NCI-H187 treated with DMSO at 0.1 percent for 48 hours (cell line): Measurements from ENCODE around the gene PPP1R8.
A peak's percentile ranks its signal among the peaks of the same experiment; 100 is the strongest.
"Not testable (repeated sequence)": the region's sequence is repeated elsewhere in the genome, so short reads cannot be mapped to it uniquely, and the experiment has no call there.

ENCODE experiments used
- DNase-seq: peaks from one replicate; lab custom pipeline; 2025; lab: John Stamatoyannopoulos, UW

PPP1R8 gene

GRCh38 chr1:27832762-27833161, 2.2 kb downstream of the PPP1R8 start:
- no peak for DNase-seq

GRCh38 chr1:27833470-27833869, 2.9 kb downstream of the PPP1R8 start:
- no peak for DNase-seq

- no peak for DNase-seq
Measured at GRCh38 chr1:27835046-27835445, 4.5 kb downstream of the PPP1R8 start.

- DNase-seq: no peak
Measured at GRCh38 chr1:27835501-27835900, 4.9 kb downstream of the PPP1R8 start.

- DNase-seq: no peak
Measured at GRCh38 chr1:27849951-27850350, 19.4 kb downstream of the PPP1R8 start.

- DNase-seq: no peak
Measured at GRCh38 chr1:27855085-27855484, 24.5 kb downstream of the PPP1R8 start.

- DNase-seq: no peak
Measured at GRCh38 chr1:27856561-27857343, 26.2 kb downstream of the PPP1R8 start.

GRCh38 chr1:27857552-27857951, 27.0 kb downstream of the PPP1R8 start:
- DNase-seq: not testable (repeated sequence)

GRCh38 chr1:27858072-27858948, 27.7 kb downstream of the PPP1R8 start:
- peak; percentile 5 for DNase-seq

GRCh38 chr1:27858949-27859576, 28.5 kb downstream of the PPP1R8 start:
- DNase-seq: no peak

- no peak for DNase-seq
Measured at GRCh38 chr1:27861436-27861835, 30.9 kb downstream of the PPP1R8 start.

GRCh38 chr1:27862004-27862403, 31.4 kb downstream of the PPP1R8 start:
- no peak for DNase-seq

- DNase-seq: no peak
Measured at GRCh38 chr1:27862671-27863537, 32.3 kb downstream of the PPP1R8 start.

GRCh38 chr1:27863538-27863915, 32.9 kb downstream of the PPP1R8 start:
- no peak for DNase-seq

GRCh38 chr1:27864264-27864895, 33.8 kb downstream of the PPP1R8 start:
- no peak for DNase-seq

GRCh38 chr1:27865821-27866220, 35.2 kb downstream of the PPP1R8 start:
- DNase-seq: no peak

GRCh38 chr1:27868556-27868931, 38.0 kb downstream of the PPP1R8 start:
- no peak for DNase-seq

- DNase-seq: no peak
Measured at GRCh38 chr1:27868932-27869718, 38.5 kb downstream of the PPP1R8 start.

- no peak for DNase-seq
Measured at GRCh38 chr1:27869719-27870085, 39.1 kb downstream of the PPP1R8 start.

- DNase-seq: not testable (repeated sequence)
Measured at GRCh38 chr1:27871076-27871475, 40.5 kb downstream of the PPP1R8 start.
